Measurements from ENCODE around the gene PANK2. TPM values are rescaled to one million over a fixed set of nuclear protein-coding genes. Genes with fewer than 3 reads are reported as not detected.

Gene PANK2
- total RNA-seq, 1 donor = 57.2 TPM

- H3K4me2 ChIP-seq (ENCODE audit: insufficient read depth, low read length) = no peak overlapping the region
- peak; percentile 34 for DNase-seq (ENCODE audit: insufficient read length, low spot score, missing footprints)
- no peak overlapping the region for H3K4me3 ChIP-seq (ENCODE audit: insufficient read depth, low read length)
- peaks cover 4% of the 10 kb centered on the region for H3K79me2 ChIP-seq (ENCODE audit: insufficient read depth, low read length)
- peaks cover 68% of the 10 kb centered on the region for H3K36me3 ChIP-seq (ENCODE audit: insufficient read depth, low read length)
- H3K9me3 ChIP-seq (ENCODE audit: low read depth, low read length) = no peaks in the 10 kb centered on the region
- H3K27me3 ChIP-seq (ENCODE audit: insufficient read depth, low read length) = no peaks in the 10 kb centered on the region
- TF ChIP-seq CTCF (IDR thresholded peaks at IDR 0.05; ENCODE audit: extremely low read depth, low read depth, low read length) = no peak
- H4K20me1 ChIP-seq (ENCODE audit: insufficient read depth, low read length) = peaks cover 19% of the 10 kb centered on the region
- H2AFZ ChIP-seq (ENCODE audit: low read length) = no peak overlapping the region
- H3K4me1 ChIP-seq (ENCODE audit: insufficient read depth, low read length) = no peaks in the 10 kb centered on the region
- H3K27ac ChIP-seq (ENCODE audit: low read depth, low read length) = no peak overlapping the region
Measured at GRCh38 chr20:3865152-3865886, 23.9 kb upstream of the PANK2 start.

- TF ChIP-seq CTCF (IDR thresholded peaks at IDR 0.05; ENCODE audit: extremely low read depth, low read depth, low read length) = no peak
- no peaks in the 10 kb centered on the region for H3K27me3 ChIP-seq (ENCODE audit: insufficient read depth, low read length)
- H3K36me3 ChIP-seq (ENCODE audit: insufficient read depth, low read length) = peaks cover 68% of the 10 kb centered on the region
- H3K4me2 ChIP-seq (ENCODE audit: insufficient read depth, low read length) = no peak overlapping the region
- H4K20me1 ChIP-seq (ENCODE audit: insufficient read depth, low read length) = peaks cover 19% of the 10 kb centered on the region
- peak; percentile 62 for DNase-seq (ENCODE audit: insufficient read length, low spot score, missing footprints)
- H3K79me2 ChIP-seq (ENCODE audit: insufficient read depth, low read length) = peaks cover 4% of the 10 kb centered on the region
- no peak overlapping the region for H3K27ac ChIP-seq (ENCODE audit: low read depth, low read length)
- H2AFZ ChIP-seq (ENCODE audit: low read length) = no peak overlapping the region
- no peak overlapping the region for H3K4me3 ChIP-seq (ENCODE audit: insufficient read depth, low read length)
- H3K4me1 ChIP-seq (ENCODE audit: insufficient read depth, low read length) = no peaks in the 10 kb centered on the region
- no peaks in the 10 kb centered on the region for H3K9me3 ChIP-seq (ENCODE audit: low read depth, low read length)
Measured at GRCh38 chr20:3865887-3866407, 23.2 kb upstream of the PANK2 start.

GRCh38 chr20:3866464-3866863, 22.7 kb upstream of the PANK2 start:
- no peak overlapping the region for H3K4me2 ChIP-seq (ENCODE audit: insufficient read depth, low read length)
- DNase-seq (ENCODE audit: insufficient read length, low spot score, missing footprints) = peak; percentile 45
- H3K4me3 ChIP-seq (ENCODE audit: insufficient read depth, low read length) = no peak overlapping the region
- peaks cover 67% of the 10 kb centered on the region for H3K36me3 ChIP-seq (ENCODE audit: insufficient read depth, low read length)
- H3K9me3 ChIP-seq (ENCODE audit: low read depth, low read length) = no peaks in the 10 kb centered on the region
- peaks cover 19% of the 10 kb centered on the region for H4K20me1 ChIP-seq (ENCODE audit: insufficient read depth, low read length)
- TF ChIP-seq CTCF (IDR thresholded peaks at IDR 0.05; ENCODE audit: extremely low read depth, low read depth, low read length) = no peak
- H3K4me1 ChIP-seq (ENCODE audit: insufficient read depth, low read length) = no peaks in the 10 kb centered on the region
- no peak overlapping the region for H3K27ac ChIP-seq (ENCODE audit: low read depth, low read length)
- H3K27me3 ChIP-seq (ENCODE audit: insufficient read depth, low read length) = no peaks in the 10 kb centered on the region
- peaks cover 4% of the 10 kb centered on the region for H3K79me2 ChIP-seq (ENCODE audit: insufficient read depth, low read length)
- no peak overlapping the region for H2AFZ ChIP-seq (ENCODE audit: low read length)

- H3K27ac ChIP-seq (ENCODE audit: low read depth, low read length) = no peak overlapping the region
- H2AFZ ChIP-seq (ENCODE audit: low read length) = no peak overlapping the region
- DNase-seq (ENCODE audit: insufficient read length, low spot score, missing footprints) = peak; percentile 44
- H4K20me1 ChIP-seq (ENCODE audit: insufficient read depth, low read length) = peaks cover 15% of the 10 kb centered on the region
- H3K4me2 ChIP-seq (ENCODE audit: insufficient read depth, low read length) = no peak overlapping the region
- H3K36me3 ChIP-seq (ENCODE audit: insufficient read depth, low read length) = peaks cover 60% of the 10 kb centered on the region
- H3K27me3 ChIP-seq (ENCODE audit: insufficient read depth, low read length) = no peaks in the 10 kb centered on the region
- no peaks in the 10 kb centered on the region for H3K4me1 ChIP-seq (ENCODE audit: insufficient read depth, low read length)
- H3K4me3 ChIP-seq (ENCODE audit: insufficient read depth, low read length) = no peak overlapping the region
- no peaks in the 10 kb centered on the region for H3K9me3 ChIP-seq (ENCODE audit: low read depth, low read length)
- no peaks in the 10 kb centered on the region for H3K79me2 ChIP-seq (ENCODE audit: insufficient read depth, low read length)
- TF ChIP-seq CTCF (IDR thresholded peaks at IDR 0.05; ENCODE audit: extremely low read depth, low read depth, low read length) = no peak
Measured at GRCh38 chr20:3867802-3868201, 21.4 kb upstream of the PANK2 start.
